ENCODE data around the gene TTC34.
"Not testable (repeated sequence)": the region's sequence is repeated elsewhere in the genome, so short reads cannot be mapped to it uniquely, and the experiment has no call there.

The TTC34 gene

DNA sequence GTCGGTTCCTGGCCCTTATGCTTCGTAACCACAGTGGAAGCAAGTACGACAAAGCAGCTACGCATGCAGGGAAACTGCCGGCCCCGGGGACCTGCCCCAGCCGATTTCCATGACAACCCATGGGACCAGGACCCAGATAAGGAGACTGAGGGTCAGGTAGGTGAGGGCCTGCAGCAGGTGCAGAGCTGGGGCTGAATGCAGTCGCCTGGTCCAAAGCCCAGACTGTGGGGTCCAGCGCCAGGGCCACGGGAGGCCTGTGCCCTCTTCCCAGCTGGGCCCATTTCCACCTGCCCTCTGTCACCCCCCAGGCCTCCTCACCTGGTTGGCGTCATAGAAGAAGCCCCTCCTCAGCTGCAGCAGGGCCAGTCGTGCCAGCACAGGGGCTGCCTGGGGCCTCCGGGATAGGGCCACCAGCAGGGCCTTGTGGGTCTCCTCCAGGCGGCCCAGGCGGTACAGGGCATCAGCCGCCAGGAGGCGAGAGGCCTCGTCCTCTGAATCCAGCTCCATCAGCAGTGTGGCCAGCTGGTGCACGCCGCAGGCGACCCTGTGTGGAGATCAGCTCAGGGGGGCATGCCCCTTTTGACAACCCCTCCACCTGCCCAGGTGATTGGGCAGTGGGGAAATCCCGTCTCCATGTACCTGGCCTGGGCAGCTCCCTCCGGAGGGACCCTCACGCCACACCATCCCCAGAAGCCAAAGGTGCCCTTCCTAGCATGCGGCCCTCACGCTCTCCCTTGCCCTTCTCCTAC is 14.2 kb downstream of the TTC34 start:
- Mint-ChIP-seq H3K36me3 (ENCODE audit: low read depth) (no peaks in the 10 kb centered on the region), H3K9me3 (peaks cover 17% of the 10 kb centered on the region), H3K27ac (no peak overlapping the region), H3K4me1 (ENCODE audit: low read depth) (peaks cover 14% of the 10 kb centered on the region), H3K27me3 (peaks cover 53% of the 10 kb centered on the region), H3K4me3 (no peak overlapping the region)
- intact Hi-C loops (cut with micrococcal nuclease): loop anchor here (2.0 kb wide), 1 partner anchor 373 kb away; no protein-coding TSS in a partner anchor

DNA sequence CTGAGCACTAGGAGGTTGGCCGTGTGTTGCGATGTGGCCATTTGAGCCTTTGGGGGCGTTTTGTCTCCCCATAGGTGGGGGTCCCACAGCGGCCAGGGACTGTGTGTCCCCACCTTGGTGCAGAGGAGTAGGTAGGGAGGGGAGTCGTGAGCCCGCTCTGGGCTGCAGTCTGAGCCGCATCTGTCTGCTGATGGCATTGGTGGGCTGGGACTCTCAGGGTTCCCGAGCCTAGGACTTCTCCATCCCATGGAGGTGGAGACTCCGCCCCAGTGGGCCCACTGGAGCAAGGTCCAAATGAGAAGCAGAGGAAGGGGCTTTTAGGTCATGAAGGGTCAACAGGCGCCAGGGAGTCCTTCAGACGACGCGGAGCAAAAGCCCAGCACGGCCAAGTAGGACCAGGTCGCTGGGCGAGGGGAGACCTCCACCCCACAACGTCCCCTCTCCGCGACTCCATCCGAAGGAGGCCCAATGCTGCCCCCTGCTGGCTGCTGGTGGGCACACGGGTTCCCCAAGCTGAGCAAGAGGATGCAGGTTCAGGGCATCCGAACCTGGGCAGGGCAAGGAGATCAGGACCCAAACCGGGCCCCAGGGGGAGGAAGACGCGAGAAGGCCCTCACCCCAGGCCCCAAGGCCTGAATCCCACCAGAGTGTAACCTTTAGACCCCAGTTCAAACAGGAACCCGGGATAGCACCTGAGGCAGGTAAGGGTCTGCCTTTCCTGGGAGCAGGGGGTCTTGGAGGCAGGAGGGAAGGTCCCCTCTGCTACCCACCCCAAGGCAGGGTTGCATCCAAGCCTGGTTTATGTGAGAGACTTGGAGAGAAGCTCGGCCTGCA is 14.9 kb downstream of the TTC34 start:
- Mint-ChIP-seq H3K36me3 (ENCODE audit: low read depth) (no peaks in the 10 kb centered on the region), H3K4me3 (no peak overlapping the region), H3K27me3 (peaks cover 50% of the 10 kb centered on the region), H3K27ac (no peak overlapping the region), H3K4me1 (ENCODE audit: low read depth) (peaks cover 14% of the 10 kb centered on the region), H3K9me3 (peaks cover 17% of the 10 kb centered on the region)
- intact Hi-C loops (cut with micrococcal nuclease): loop anchor here (2.0 kb wide), 1 partner anchor 372 kb away; no protein-coding TSS in a partner anchor

GRCh38 chr1:2785631-2786328 is 15.7 kb downstream of the TTC34 start:
- no peak overlapping the region for H3K4me3 Mint-ChIP-seq
- no peak overlapping the region for H3K27ac Mint-ChIP-seq
- no peaks in the 10 kb centered on the region for H3K36me3 Mint-ChIP-seq (ENCODE audit: low read depth)
- peaks cover 44% of the 10 kb centered on the region for H3K27me3 Mint-ChIP-seq
- intact Hi-C loops (cut with micrococcal nuclease): loop anchor here (2.0 kb wide), 1 partner anchor 371 kb away; no protein-coding TSS in a partner anchor
- H3K4me1 Mint-ChIP-seq (ENCODE audit: low read depth): peaks cover 14% of the 10 kb centered on the region
- peaks cover 18% of the 10 kb centered on the region for H3K9me3 Mint-ChIP-seq

DNA sequence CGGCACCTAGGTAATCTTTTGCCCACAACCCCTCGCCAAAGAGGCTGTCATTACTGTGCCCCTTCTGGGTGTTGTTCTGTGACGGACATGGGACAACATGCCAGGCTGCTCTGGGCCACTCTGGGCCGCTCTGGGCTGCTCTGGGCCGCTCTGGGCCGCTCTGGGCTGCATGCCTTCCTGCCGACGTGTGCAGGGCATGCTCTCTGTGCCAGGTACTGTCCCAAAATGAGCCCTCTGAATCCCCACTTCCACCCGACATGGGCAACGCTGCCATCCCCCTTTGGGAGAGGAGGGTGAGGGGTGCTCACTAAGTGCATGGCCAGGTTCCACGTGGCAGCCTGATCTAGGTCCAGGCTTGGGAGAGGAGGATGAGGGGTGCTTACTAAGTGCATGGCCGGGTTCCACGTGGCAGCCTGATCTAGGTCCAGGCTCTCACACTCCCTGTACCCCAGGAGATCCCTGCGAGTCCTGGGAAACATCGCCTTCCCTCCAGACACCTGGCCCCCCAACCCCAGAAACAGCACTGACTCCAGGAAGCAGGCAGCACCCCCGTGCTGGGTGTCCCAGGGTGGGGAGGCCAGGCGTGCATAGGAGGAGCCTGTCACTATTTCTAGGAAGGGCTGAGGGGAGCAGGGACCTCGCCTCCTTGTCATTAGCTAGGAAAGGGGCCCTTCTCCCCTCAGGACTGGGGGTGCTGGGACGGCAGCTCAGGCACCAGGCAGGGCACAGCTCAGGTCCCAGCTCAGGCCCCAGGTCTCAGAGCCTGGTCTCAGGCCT is 16.5 kb downstream of the TTC34 start:
- H3K27ac Mint-ChIP-seq: no peak overlapping the region
- no peaks in the 10 kb centered on the region for H3K36me3 Mint-ChIP-seq (ENCODE audit: low read depth)
- peaks cover 14% of the 10 kb centered on the region for H3K4me1 Mint-ChIP-seq (ENCODE audit: low read depth)
- intact Hi-C loops (cut with micrococcal nuclease): no loop called here
- peaks cover 37% of the 10 kb centered on the region for H3K27me3 Mint-ChIP-seq
- H3K4me3 Mint-ChIP-seq: no peak overlapping the region
- H3K9me3 Mint-ChIP-seq: peaks cover 18% of the 10 kb centered on the region

GRCh38 chr1:2783435-2784397 is 17.8 kb downstream of the TTC34 start:
- Mint-ChIP-seq H3K36me3 (ENCODE audit: low read depth) (no peaks in the 10 kb centered on the region), H3K4me1 (ENCODE audit: low read depth) (peaks cover 6% of the 10 kb centered on the region), H3K9me3 (peaks cover 18% of the 10 kb centered on the region), H3K27me3 (peaks cover 25% of the 10 kb centered on the region), H3K27ac (no peak overlapping the region), H3K4me3 (no peak overlapping the region)
- intact Hi-C loops (cut with micrococcal nuclease): no loop called here

GRCh38 chr1:2783069-2783434 is 18.4 kb downstream of the TTC34 start:
- Mint-ChIP-seq H3K4me1 (ENCODE audit: low read depth) (peaks cover 2% of the 10 kb centered on the region), H3K9me3 (peaks cover 18% of the 10 kb centered on the region), H3K27ac (no peak overlapping the region), H3K36me3 (ENCODE audit: low read depth) (no peaks in the 10 kb centered on the region), H3K4me3 (no peak overlapping the region), H3K27me3 (peaks cover 18% of the 10 kb centered on the region)
- intact Hi-C loops (cut with micrococcal nuclease): no loop called here

DNA sequence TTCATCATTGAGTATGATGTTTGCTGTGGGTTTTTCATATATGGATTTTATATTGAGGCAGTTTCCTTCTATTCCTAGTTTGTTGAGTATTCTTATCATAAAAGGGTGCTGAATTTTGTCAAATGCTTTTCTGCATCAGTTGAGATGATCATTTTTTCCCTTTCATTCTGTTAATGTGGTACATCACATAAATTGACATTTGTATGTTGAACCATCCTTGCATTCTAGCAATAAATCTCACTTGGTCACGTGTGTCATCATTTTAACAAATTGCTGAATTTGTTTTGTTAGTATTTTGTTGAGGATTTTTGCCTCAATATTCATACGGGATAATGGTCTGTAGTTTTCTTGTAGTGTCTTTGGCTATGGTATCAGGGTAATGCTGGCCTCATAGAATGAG is 19.9 kb downstream of the TTC34 start:
- no peaks in the 10 kb centered on the region for H3K36me3 Mint-ChIP-seq (ENCODE audit: low read depth)
- peaks cover 11% of the 10 kb centered on the region for H3K27me3 Mint-ChIP-seq
- H3K4me1 Mint-ChIP-seq (ENCODE audit: low read depth): no peaks in the 10 kb centered on the region
- H3K4me3 Mint-ChIP-seq: no peak overlapping the region
- H3K9me3 Mint-ChIP-seq: peaks cover 18% of the 10 kb centered on the region
- no peak overlapping the region for H3K27ac Mint-ChIP-seq
- intact Hi-C loops (cut with micrococcal nuclease): no loop called here

DNA sequence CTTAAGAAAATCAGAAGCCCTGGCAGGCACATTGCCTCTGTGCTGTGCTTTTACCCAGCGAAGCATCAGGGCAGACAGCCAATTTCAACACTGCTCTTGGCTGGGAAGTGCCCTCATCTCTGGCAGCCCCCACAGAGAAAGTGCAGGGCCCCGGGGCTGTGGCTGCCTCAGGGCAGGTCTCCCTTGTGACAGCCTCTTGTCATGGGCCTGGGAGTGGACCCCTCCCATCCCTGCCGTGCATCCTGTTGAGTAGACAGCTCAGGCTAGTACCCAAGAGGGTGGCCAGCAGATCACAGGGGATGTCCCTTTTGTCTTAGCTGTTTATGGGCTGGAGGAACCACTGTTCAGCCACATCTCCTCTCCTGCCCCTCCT is 23.3 kb downstream of the TTC34 start:
- H3K27me3 Mint-ChIP-seq: peaks cover 10% of the 10 kb centered on the region
- peaks cover 18% of the 10 kb centered on the region for H3K9me3 Mint-ChIP-seq
- H3K4me1 Mint-ChIP-seq (ENCODE audit: low read depth): no peaks in the 10 kb centered on the region
- no peak overlapping the region for H3K4me3 Mint-ChIP-seq
- intact Hi-C loops (cut with micrococcal nuclease): no loop called here
- no peak overlapping the region for H3K27ac Mint-ChIP-seq
- no peaks in the 10 kb centered on the region for H3K36me3 Mint-ChIP-seq (ENCODE audit: low read depth)

DNA sequence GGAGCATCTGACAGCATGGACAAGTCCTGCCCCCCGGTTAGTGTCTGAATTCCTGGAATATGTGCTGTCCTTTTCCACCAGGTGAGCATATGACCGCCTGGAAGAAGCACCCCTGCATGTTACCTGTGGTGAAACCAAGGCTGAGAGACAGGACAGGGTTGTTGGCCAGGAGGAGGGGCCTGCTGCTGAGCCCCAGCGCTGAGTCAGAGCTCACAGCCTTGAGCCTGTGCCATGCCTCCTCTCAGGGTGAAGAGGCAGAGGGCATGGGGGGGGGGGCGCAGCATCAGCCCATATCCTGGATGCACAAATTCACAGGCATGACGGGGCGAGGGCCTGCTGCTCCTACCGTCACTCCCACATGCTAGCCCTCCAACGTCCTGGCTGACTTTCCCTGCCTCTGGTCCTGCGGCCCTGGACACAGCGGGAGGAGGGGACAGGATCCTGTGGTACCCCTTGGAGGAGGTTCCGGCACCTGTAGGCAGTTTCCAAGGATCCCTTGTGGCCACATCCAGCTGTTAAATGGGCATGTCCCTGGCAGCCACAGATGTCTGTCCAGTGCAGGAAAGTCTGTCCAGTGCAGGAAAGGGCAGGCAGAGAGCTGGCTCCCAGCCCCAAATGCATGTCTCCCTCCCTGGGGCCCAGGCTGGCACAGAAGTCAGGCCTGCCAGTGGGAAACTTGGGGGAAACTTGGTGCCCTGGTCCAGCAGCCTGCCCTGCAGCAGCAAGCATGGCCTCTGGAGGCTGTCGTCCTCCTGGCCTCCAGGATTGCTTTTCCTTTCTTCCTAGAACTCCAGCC is 23.9 kb downstream of the TTC34 start:
- intact Hi-C loops (cut with micrococcal nuclease): no loop called here
- peaks cover 8% of the 10 kb centered on the region for H3K27me3 Mint-ChIP-seq
- H3K27ac Mint-ChIP-seq: no peak overlapping the region
- peaks cover 14% of the 10 kb centered on the region for H3K9me3 Mint-ChIP-seq
- H3K36me3 Mint-ChIP-seq (ENCODE audit: low read depth): no peaks in the 10 kb centered on the region
- H3K4me3 Mint-ChIP-seq: no peak overlapping the region
- no peaks in the 10 kb centered on the region for H3K4me1 Mint-ChIP-seq (ENCODE audit: low read depth)

- H3K9me3 Mint-ChIP-seq; H3K27me3 Mint-ChIP-seq; H3K4me3 Mint-ChIP-seq; intact Hi-C loops (cut with micrococcal nuclease); H3K27ac Mint-ChIP-seq; H3K4me1 Mint-ChIP-seq (ENCODE audit: low read depth); H3K36me3 Mint-ChIP-seq (ENCODE audit: low read depth): not testable (repeated sequence)
Measured at GRCh38 chr1:2775333-2775732, 26.2 kb downstream of the TTC34 start.

- H3K9me3 Mint-ChIP-seq; H3K36me3 Mint-ChIP-seq (ENCODE audit: low read depth); H3K4me1 Mint-ChIP-seq (ENCODE audit: low read depth); intact Hi-C loops (cut with micrococcal nuclease); H3K27ac Mint-ChIP-seq; H3K4me3 Mint-ChIP-seq; H3K27me3 Mint-ChIP-seq: not testable (repeated sequence)
Measured at GRCh38 chr1:2768052-2768451, 33.4 kb downstream of the TTC34 start.

DNA sequence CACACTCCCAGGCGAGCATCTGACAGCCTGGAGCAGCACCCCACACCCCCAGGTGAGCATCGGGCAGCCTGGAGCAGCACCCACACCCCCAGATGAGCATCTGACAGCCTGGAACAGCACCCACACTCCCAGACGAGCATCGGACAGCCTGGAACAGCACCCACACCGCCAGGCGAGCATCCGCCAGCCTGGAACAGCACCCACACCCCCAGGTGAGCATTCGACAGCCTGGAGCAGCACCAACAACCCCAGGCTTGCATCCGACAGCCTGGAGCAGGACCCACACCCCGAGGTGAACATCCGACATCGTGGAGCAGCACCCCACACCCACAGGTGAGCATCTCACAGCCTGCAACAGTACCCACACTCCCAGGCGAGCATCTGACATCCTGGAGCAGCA is 42.1 kb downstream of the TTC34 start:
- H3K4me1 Mint-ChIP-seq (ENCODE audit: low read depth); intact Hi-C loops (cut with micrococcal nuclease); H3K9me3 Mint-ChIP-seq; H3K4me3 Mint-ChIP-seq; H3K27me3 Mint-ChIP-seq; H3K27ac Mint-ChIP-seq; H3K36me3 Mint-ChIP-seq (ENCODE audit: low read depth): not testable (repeated sequence)
